NCI-H345 (cell line): ENCODE measurements around the gene GLRA3.
A peak's percentile ranks its signal among the peaks of the same experiment; 100 is the strongest.
"Not testable (repeated sequence)": the region's sequence is repeated elsewhere in the genome, so short reads cannot be mapped to it uniquely, and the experiment has no call there.

Source experiments
- DNase-seq: peaks from one replicate; lab custom pipeline; 2025; lab: John Stamatoyannopoulos, UW

GLRA3 gene

GRCh38 chr4:174714393-174715211, 114.4 kb downstream of the GLRA3 start:
- peak; percentile 15 for DNase-seq

DNA sequence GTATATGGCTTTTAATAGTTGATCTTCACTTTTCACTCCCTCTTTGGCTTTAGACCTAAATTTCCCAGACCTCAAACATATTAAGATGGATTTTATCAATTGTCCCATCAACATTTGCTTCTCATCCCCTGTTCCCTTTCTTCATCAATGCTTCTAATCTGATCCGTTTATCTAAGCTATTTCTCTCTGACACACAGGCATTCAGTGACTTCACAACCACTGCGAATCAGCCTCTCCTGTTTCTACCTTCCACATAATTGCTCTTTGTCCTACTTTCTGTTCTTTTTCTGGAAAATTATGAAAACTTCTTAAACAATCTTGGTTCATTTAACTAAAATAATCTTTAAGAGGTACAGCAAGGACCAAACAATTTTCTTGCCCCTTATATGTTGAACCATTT, 115.2 kb downstream of the GLRA3 start:
- no peak for DNase-seq

GRCh38 chr4:174713181-174713580, 115.9 kb downstream of the GLRA3 start:
- DNase-seq = no peak

- no peak for DNase-seq
Observed at GRCh38 chr4:174709526-174709925, 119.5 kb downstream of the GLRA3 start.

- no peak for DNase-seq
Observed at GRCh38 chr4:174708381-174708780, 120.7 kb downstream of the GLRA3 start.

- DNase-seq = no peak
Observed at GRCh38 chr4:174707902-174708301, 121.1 kb downstream of the GLRA3 start.

DNA sequence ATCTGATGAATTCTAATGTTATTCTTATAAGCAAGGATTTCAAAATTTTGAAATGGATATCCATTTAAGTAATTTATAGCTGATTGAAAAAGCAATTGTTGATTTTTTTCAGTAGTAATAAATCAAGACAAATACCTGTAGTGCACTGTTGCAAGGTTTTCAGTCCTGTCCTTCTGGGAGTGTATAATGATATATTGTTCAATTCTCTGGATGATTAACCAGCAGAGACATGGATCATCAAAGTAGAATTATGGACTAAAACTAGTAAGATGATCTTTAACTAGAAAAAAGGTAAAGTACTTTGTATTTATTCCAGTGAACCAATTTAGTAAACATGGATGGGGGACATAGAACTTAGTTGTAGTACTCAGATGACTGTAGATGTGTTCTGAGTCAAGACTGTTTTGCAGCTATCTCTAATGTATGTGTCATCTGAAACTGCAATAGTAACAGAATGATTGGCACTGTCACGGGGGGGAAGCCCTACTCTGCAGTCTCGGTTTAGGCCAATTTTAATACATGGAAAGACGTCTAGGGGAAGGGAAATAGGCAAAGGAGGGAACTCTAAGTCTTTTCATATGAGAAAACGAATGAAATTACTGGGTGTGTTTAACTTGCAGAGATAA, 121.9 kb downstream of the GLRA3 start:
- no peak for DNase-seq

GRCh38 chr4:174702979-174703478, 126.0 kb downstream of the GLRA3 start:
- no peak for DNase-seq

DNA sequence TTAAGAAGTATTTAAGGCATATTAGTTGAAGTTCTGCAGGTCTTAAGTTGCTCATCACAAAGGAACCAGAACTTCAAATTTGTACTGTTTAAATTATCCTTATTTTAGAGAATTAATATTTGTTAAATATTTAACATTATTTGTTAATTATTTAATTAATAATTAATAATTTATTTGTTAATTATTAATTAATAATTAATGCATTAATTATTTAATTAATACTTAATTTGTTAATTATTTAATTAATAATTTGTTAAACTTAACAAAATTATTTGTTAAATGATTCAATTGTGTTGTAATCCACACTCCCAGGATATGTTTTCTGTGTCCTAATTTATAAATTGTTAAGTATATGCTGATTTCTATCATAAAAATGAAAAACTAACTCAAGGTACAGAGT, 129.4 kb downstream of the GLRA3 start:
- no peak for DNase-seq

GRCh38 chr4:174697896-174698295, 131.2 kb downstream of the GLRA3 start:
- no peak for DNase-seq

DNA sequence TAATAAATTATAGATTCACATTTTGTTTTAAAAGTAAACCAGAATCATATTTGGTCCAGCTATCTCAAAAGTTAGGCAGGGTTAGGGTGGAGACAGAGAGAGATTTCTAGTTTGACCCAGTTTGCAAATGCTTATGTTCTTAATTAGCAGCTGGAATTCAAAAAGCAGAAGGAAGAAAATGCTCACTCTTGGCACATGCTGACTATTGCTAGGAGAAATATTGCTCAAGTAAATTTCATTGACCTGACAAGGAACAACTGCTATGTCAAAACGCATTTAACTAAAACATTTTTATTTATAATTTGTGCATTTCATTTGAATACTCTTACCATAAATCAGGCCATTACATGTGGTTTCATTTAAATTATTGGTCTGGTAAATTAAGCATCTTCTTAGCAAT, 131.8 kb downstream of the GLRA3 start:
- DNase-seq = no peak

GRCh38 chr4:174696657-174697056, 132.4 kb downstream of the GLRA3 start:
- DNase-seq = no peak

DNA sequence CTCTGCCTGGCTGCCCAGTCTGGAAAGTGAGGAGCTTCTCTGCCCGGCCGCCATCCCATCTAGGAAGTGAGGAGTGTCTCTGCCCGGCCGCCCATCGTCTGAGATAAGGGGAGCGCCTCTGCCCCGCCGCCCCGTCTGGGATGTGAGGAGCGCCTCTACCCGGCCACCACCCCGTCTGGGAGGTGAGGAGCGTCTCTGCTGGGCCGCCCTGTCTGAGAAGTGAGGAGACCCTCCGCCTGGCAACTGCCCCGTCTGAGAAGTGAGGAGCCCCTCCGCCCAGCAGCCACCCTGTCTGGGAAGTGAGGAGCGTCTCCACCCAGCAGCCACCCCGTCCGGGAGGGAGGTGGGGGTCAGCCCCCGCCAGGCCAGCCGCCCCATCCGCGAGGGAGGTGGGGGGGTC, 137.2 kb downstream of the GLRA3 start:
- DNase-seq = not testable (repeated sequence)

DNA sequence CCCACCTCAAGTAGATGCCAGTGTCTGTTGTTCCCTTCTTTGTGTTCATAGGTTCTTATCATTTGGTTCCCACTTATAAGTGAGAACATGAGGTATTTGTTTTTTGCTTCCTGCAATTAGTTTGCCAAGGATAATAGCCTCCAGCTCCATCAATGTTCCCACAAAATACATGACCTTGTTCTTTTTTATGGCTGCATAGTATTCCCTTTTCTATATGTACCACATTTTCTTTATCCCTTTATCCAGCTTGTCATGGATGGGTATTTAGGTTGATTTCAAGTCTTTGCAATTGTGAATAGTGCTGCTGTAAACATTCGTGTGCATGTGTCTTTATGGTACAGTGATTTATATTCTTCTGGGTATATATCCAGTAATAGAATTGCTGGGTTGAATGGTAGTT, 138.4 kb downstream of the GLRA3 start:
- no peak for DNase-seq

GRCh38 chr4:174689618-174690017, 139.4 kb downstream of the GLRA3 start:
- DNase-seq = no peak

DNA sequence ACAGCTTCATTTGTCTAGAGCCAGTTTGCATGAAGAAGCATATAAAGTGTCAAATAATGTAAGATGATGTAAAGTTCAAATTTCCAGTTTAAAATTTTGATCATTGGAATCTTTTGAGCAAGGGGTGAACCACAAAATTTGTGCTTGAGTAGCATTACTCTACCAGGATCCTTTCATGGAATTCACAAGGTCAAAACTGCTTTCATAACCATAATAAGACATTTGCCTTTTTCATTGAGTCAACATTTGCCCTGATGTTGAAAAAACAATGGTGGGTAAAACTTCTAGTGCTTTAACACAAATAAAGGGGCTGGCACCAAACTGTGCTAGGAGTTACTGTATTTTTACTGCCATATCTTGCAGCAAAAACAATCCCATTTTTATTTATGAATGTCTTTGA, 142.2 kb downstream of the GLRA3 start:
- no peak for DNase-seq

- DNase-seq = no peak
Observed at GRCh38 chr4:174681723-174682300, 147.2 kb downstream of the GLRA3 start.

- DNase-seq = no peak
Observed at GRCh38 chr4:174674305-174674840, 154.7 kb downstream of the GLRA3 start.

DNA sequence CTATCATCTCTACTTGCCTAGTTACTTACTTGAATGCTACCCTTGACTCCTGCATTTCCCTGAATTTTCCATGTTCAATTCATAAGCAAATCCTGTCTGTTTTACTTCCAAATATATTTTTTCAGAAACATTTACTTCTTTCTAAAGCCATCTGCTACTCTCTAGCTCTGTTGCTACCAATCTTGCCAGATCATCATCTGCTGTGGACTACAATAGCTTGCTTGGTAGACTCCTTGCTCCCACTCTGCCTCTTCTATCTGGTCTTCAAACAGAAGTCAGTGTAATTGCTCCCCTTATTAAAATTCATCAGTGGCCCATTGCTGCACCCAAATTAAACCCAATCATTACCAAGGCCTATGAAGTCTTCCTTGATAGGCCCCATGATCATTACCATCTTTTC, 155.2 kb downstream of the GLRA3 start:
- DNase-seq = no peak

DNA sequence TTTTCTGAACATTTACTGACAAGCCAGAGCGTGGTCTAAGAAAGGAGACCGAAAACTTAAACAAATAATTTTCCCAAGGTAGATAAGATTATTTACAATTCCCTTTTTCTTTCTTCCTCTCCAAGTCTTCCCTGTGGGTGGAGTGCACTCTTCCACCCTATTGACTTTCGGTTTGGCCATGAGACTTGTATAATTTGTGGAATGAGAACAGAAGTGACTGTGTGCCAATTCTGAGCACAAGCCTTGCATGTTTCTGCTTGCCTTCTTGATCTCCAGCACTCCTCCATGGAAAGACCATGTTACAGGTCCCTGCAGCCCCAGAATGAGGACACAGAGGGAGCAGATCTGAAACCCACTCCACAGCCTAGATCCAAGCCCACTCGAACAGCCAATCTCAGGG, 156.8 kb downstream of the GLRA3 start:
- no peak for DNase-seq

- no peak for DNase-seq
Observed at GRCh38 chr4:174669270-174669669, 159.8 kb downstream of the GLRA3 start.

DNA sequence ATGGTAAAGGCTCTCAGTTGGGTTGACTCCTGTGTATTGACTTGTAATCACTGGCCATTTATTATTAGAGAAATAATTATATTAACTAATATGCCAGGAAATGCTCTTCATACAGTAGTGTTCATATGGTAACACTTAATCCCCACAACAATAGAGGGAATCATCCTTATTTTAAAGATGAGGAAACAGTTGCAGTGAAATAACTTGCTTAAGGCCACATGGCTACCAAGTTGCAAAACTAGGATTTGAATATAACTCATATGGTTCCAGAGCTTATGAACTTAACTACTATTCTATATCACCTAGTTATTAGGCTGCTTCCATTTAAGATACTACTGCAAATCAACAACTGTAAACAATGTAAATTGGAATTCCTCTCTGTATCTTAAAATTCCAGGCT, 163.2 kb downstream of the GLRA3 start:
- DNase-seq = no peak

DNA sequence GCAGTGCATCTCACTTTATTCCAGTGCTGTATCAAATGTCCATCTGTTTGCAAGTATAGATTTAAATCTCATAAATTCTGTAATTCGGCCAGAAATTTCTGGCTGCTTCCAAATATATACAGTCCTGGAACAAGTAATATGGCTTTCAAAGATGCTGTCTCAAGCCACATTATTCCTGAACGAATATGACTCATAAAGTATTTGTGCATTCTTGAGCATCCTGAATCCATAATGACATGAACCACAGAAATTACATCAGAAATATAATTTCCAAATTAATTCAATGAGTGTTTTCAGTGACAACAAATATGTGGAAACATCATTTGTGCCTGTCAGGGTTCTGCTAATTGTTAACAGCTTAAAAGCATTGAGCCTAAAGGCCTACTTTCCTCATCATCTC, 165.8 kb downstream of the GLRA3 start:
- no peak for DNase-seq
